Measurements from ENCODE around the gene RASL11A. TPM values are rescaled to one million over a fixed set of nuclear protein-coding genes. Genes with fewer than 3 reads are reported as not detected.
"Not testable (repeated sequence)": the region's sequence is repeated elsewhere in the genome, so short reads cannot be mapped to it uniquely, and the experiment has no call there.

The RASL11A gene
- polyA plus RNA-seq, 2 of the 4 experiments (the other 2 are of a cell fraction) = 2.1 to 4.7 TPM

- FAIRE-seq (no peak), DNase-seq (ENCODE audit: low read depth in 1 of 2, low spot score in 1 of 2) (no peak), ATAC-seq (no peak)
- POLR2A ChIA-PET = no interaction called here
- Histone ChIP-seq H3K4me2 (no peak overlapping the region), H3K4me1 (no peaks in the 10 kb centered on the region), H3K9me3 (no peaks in the 10 kb centered on the region), H3K4me3 (no peak overlapping the region), H3K27ac (no peak overlapping the region)
- TF ChIP-seq USF2 (IDR thresholded peaks at IDR 0.05) = no peak
- no peak for TF ChIP-seq CHD2 (IDR thresholded peaks at IDR 0.05; ENCODE audit: low read length, partially characterized antibody)
- no peak for TF ChIP-seq JUNB (IDR thresholded peaks at IDR 0.05)
- no peak for TF ChIP-seq ATOH8 (CRISPR knock-in tag; IDR thresholded peaks at IDR 0.05; ENCODE audit: low read depth)
- no peak for TF ChIP-seq KDM5A (IDR thresholded peaks at IDR 0.05)
- no peak for TF ChIP-seq MAZ (IDR thresholded peaks at IDR 0.05; ENCODE audit: borderline replicate concordance, low read depth, low read length)
- no peak for TF ChIP-seq FOXS1 (CRISPR knock-in tag; IDR thresholded peaks at IDR 0.05)
- TF ChIP-seq BHLHE40 (IDR thresholded peaks at IDR 0.05; ENCODE audit: low read depth, low read length) = no peak
- no peak for TF ChIP-seq EHMT2 (IDR thresholded peaks at IDR 0.05; ENCODE audit: low read depth)
- TF ChIP-seq EP300 (IDR thresholded peaks at IDR 0.05) = no peak
- TF ChIP-seq SMC3 (IDR thresholded peaks at IDR 0.05) = no peak
- TF ChIP-seq CBX2 (IDR thresholded peaks at IDR 0.05; ENCODE audit: borderline replicate concordance, low read depth) = no peak
- no peak for TF ChIP-seq CHD4 (IDR thresholded peaks at IDR 0.05; ENCODE audit: borderline replicate concordance)
- TF ChIP-seq FOSL2 (IDR thresholded peaks at IDR 0.05) = no peak
- no peak for TF ChIP-seq FOSL2 (CRISPR knock-in tag; IDR thresholded peaks at IDR 0.05)
- no peak for TF ChIP-seq RAD21 (conservative IDR thresholded peaks at IDR 0.05 in 1 of 2, IDR thresholded peaks at IDR 0.05 in 1 of 2)
- TF ChIP-seq CBX8 (IDR thresholded peaks at IDR 0.05) = no peak
- no peak for TF ChIP-seq MAX (IDR thresholded peaks at IDR 0.05)
- TF ChIP-seq HOXB5 (CRISPR knock-in tag; IDR thresholded peaks at IDR 0.05) = no peak
- TF ChIP-seq EHF (CRISPR knock-in tag; IDR thresholded peaks at IDR 0.05) = no peak
- 24% methylated on average over 4 of the region's 4 CpGs for WGBS (ENCODE audit: missing lambda C conversion rate)
- CTCF ChIA-PET = interaction anchor here (0.9 to 1.0 kb wide), 2 partner anchors 86 to 693 kb away, joined by 3 to 4 read pairs; no protein-coding TSS in a partner anchor
These were observed 20.1 kb downstream of the RASL11A start for GRCh38 chr13:27290715-27291114.

- H3K9me3 ChIP-seq; H3K27ac ChIP-seq; FAIRE-seq; H3K4me1 ChIP-seq; H3K4me2 ChIP-seq; CTCF ChIA-PET; POLR2A ChIA-PET; ATAC-seq; H3K4me3 ChIP-seq; DNase-seq (ENCODE audit: low read depth in 1 of 2, low spot score in 1 of 2): not testable (repeated sequence)
- WGBS (ENCODE audit: missing lambda C conversion rate) = 48% methylated on average over 8 of the region's 8 CpGs
These were observed 21.3 kb downstream of the RASL11A start for GRCh38 chr13:27291967-27292366.

- no peak for FAIRE-seq
- CTCF ChIA-PET = interaction anchor here (1.3 kb wide), 1 partner anchor 10 kb away, joined by 5 read pairs; no protein-coding TSS in a partner anchor
- Histone ChIP-seq H3K4me1 (no peaks in the 10 kb centered on the region), H3K4me3 (no peak overlapping the region), H3K27ac (no peak overlapping the region), H3K4me2 (no peak overlapping the region), H3K9me3 (no peaks in the 10 kb centered on the region)
- no peak for DNase-seq (ENCODE audit: low read depth in 1 of 2, low spot score in 1 of 2)
- no peak for ATAC-seq
- WGBS (ENCODE audit: missing lambda C conversion rate) = 58% methylated on average over 8 of the region's 8 CpGs
- no peak for TF ChIP-seq CHD2 (IDR thresholded peaks at IDR 0.05; ENCODE audit: low read length, partially characterized antibody)
- TF ChIP-seq SMC3 (IDR thresholded peaks at IDR 0.05) = no peak
- TF ChIP-seq ZC3H11A (IDR thresholded peaks at IDR 0.05) = no peak
- no peak for TF ChIP-seq TP53 (CRISPR knock-in tag; IDR thresholded peaks at IDR 0.05)
- no peak for TF ChIP-seq TFCP2L1 (CRISPR knock-in tag; IDR thresholded peaks at IDR 0.05)
- no peak for TF ChIP-seq ESRRA (IDR thresholded peaks at IDR 0.05; ENCODE audit: borderline replicate concordance, low read length)
- TF ChIP-seq EHF (CRISPR knock-in tag; IDR thresholded peaks at IDR 0.05) = no peak
- TF ChIP-seq ATOH8 (CRISPR knock-in tag; IDR thresholded peaks at IDR 0.05; ENCODE audit: low read depth) = no peak
- no peak for TF ChIP-seq FOSL2 (IDR thresholded peaks at IDR 0.05)
- no peak for TF ChIP-seq FOSL2 (CRISPR knock-in tag; IDR thresholded peaks at IDR 0.05)
- no peak for TF ChIP-seq FOSB (CRISPR knock-in tag; IDR thresholded peaks at IDR 0.05)
- no peak for TF ChIP-seq NR3C1 (IDR thresholded peaks at IDR 0.05)
- no peak for TF ChIP-seq CBX8 (IDR thresholded peaks at IDR 0.05)
- no peak for TF ChIP-seq MAFK (IDR thresholded peaks at IDR 0.05; ENCODE audit: partially characterized antibody)
- no peak for TF ChIP-seq EHMT2 (IDR thresholded peaks at IDR 0.05; ENCODE audit: low read depth)
- no peak for TF ChIP-seq ZFP36 (IDR thresholded peaks at IDR 0.05; ENCODE audit: borderline replicate concordance, partially characterized antibody)
- TF ChIP-seq MAZ (IDR thresholded peaks at IDR 0.05; ENCODE audit: borderline replicate concordance, low read depth, low read length) = no peak
- TF ChIP-seq RNF2 (IDR thresholded peaks at IDR 0.05; ENCODE audit: borderline replicate concordance, low read depth) = no peak
- no peak for TF ChIP-seq EP300 (IDR thresholded peaks at IDR 0.05)
- no peak for TF ChIP-seq KDM1A (IDR thresholded peaks at IDR 0.05; ENCODE audit: low read depth)
- no peak for TF ChIP-seq HOXA7 (CRISPR knock-in tag; IDR thresholded peaks at IDR 0.05)
- POLR2A ChIA-PET = no interaction called here
These were observed 22.6 kb downstream of the RASL11A start for GRCh38 chr13:27293076-27293691.

Data from A549 (cell line).